ENCODE data around the gene AAMP.
A peak's percentile ranks its signal among the peaks of the same experiment; 100 is the strongest.
"Not testable (repeated sequence)": the region's sequence is repeated elsewhere in the genome, so short reads cannot be mapped to it uniquely, and the experiment has no call there.

AAMP gene

DNA sequence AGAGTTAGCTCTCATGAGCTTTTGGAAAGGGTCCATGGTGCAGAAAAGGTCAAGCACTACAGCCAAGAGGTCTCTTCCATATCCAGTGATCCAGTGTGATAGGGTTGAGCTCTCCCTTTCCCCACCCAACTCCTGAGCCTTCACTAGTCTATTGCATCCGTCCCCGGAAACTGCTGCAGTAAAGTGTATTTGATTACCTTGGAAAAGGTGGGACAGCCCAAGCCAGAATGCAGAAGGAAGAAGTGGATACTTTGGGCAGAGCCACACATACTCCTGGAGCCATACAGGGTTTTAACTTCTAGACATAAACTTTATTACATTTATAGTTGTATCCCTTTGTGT is 3.9 kb upstream of the AAMP start:
- DNase-seq, result no peak

DNA sequence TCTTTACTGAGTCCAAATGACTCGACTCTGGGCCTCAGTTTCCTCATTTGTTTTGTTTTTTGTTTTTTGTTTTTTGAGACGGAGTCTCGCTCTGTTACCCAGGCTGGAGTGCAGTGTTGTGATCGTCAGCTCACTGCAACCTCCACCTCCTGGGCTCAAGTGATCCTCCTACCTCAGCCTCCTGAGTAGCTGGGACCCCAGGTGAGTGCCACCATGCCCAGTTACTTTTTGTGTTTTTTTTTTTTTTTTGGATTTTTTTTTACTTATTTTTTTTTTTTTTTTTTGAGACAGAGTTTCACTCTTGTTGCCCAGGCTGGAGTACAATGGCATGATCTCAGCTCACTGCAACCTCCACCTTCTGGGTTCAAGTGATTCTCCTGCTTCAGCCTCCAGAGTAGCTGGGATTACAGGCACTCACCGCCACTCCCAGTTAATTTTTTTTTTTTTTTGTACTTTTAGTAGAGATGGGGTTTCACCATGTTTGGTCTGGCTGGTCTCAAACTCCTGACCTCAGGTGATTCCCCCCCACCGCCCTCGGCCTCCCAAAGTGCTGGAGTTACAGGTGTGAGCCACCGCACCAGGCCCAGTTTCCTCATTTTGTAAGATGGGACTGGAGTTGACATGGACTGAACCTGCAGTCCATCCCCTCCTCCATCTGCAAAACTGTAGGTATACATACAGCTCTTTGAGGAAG is 3.4 kb upstream of the AAMP start:
- DNase-seq, result not testable (repeated sequence)

DNA sequence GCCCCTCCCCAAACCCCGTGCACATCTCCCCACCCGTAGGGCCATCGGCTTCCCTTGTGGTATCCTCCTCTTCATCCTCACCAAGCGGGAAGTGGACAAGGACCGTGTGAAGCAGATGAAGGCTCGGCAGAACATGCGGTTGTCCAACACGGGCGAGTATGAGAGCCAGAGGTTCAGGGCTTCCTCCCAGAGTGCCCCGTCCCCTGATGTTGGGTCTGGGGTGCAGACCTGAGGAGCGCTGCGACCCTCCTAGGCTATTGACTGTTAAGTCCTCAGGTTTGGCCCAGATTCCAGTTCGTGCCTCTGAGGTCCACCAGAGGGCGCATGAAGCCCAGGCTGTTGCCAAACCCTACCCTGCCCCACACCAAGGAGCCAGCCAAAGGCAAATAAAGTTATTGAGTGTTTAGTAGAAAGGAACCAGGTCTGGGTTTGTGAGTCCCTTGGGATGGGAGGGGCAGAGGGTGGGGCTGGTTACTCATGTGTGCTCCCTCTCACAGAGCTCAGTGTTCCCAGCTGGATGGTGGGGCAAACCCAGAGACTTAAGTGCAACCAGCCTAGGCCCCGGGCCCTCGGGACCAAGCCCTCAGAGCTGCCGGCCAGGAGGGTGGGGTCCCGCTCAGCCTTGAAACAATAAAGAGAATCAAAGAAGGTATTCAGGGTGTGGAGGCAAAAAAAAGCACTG is 2.7 kb upstream of the AAMP start:
- peak; percentile 88 for DNase-seq

DNA sequence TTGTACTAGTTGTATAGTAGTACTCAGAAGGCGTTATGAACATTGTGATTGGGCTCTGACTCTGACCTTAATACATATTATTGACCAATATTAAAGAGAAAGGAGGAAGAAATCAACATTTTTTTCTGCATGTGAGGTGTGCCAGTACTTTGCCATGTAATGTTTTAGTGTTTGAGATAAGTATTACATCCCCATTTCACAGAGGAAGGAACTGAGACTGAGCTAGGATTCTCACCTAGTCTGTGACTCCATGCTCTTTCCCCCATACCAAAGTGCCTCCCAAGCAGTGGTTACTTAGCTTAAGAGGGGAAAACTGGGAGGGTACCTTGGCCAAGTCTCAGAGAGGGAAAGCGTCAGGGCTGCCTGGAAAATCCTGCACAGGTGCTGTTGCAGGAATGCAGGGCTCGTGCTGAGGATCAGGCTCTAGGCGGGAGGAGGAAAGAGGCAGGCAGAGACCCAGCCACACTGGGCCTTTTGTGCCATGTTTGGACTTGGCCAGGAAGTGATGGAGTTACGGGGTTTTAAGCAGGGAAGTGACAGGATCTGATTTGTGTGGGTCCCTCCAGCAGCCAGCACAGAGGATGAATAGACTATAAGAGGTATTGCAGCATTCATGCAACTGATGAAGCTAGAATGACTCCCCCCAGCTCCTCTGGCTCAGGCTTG is 2.1 kb upstream of the AAMP start:
- DNase-seq, result no peak

DNA sequence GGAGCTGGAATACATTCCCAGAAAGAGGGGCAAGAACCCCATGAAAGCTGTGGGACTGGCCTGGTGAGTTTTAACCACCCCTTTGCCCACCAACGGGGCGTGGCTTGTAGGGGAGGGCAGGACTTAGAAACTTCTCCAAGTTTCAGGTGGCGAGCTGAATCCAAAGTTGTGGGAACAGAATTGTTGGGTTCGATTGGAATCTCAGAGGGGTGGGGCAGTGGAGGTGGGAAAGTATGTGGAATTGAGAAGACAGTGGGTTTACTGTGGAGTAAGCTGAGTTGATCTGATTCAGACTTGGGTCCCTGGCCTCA is 1.5 kb upstream of the AAMP start:
- no peak for DNase-seq

DNA sequence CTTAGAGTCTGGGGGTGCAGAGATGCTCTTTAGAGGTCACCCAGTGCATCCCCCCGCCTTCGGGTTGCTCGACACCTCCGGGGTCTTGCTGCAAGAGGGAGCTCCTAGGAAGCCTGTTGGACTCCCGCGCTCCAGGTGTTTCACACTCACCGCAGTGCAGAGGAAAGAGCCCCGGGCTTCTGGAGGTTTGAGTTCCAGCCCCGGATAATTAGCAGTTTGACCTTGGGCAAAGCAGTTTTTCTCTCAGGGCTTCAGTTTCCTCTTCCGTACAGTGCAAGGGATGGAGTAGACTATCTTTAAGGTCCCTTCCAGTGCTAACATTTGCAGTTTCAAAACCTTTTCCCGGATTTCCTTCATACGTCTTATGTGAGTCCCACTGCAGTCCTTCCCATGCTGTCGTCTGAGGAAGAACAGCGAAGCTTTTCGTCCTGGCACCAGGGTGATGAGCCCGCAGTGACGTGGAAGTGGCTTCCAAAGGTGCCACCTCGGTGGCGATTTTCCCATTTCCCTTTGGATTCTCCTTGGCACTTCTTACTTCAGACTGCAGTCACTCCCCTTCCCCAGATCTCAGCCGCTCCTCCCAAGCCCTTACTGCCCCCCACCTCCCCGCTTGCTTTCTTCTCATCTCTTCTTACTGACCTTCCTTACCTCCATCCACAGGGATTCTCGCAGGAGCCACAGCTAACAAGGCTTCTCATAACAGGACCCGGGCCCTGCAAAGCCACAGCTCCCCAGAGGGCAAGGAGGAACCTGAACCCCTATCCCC is 967 bp upstream of the AAMP start:
- DNase-seq, result no peak

DNA sequence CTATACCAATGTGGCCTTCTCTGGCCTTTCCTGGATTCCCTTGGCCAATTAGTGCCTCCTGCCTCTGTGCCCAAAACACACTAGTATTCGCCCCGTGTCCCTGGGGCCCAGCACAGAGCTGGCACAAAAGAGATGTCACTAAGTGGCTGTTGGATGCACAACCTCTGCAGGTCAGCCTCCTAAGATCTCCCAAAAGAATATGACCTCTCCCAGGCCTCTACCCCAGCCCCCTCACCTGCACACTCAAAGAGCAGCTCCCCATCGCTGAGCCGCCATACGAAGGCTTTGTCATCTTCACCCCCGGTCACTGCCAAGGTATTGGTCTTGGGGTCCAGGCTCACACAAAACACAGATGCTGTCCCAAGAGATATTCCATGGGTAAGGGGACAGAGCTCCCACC is 2.7 kb downstream of the AAMP start:
- DNase-seq, result no peak

DNA sequence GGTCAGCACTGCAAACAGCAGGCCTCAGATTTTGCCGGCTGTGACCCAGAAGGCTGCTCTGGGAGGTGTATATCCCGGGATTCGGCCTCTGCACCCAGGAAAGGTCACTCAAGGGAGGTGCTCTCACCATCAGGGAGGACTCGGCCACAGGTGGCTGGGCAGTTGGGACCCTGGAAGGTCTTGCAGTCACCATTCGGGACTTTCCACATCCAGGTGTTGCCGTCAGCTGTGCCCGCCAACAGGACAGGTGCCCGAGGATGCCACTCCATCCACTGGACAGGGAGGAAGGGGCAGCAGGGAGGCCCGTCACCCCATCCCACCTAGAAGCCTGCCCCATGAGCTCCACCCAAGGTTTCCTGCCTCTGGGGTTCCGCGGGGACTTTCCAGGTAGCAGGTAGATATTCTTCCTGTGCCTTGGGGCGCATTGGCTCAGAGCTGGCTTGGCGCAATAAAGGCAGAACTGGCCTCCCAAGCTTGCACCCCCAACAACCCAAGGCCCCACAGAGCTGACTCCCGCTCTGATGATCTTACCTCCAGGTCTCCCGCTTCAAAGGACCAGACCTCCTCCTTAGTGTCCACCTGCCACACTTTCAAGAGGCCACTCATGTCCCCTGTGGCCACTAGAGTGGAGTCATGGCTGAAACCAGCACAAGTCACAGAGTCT is 3.5 kb downstream of the AAMP start:
- DNase-seq, result no peak

DNA sequence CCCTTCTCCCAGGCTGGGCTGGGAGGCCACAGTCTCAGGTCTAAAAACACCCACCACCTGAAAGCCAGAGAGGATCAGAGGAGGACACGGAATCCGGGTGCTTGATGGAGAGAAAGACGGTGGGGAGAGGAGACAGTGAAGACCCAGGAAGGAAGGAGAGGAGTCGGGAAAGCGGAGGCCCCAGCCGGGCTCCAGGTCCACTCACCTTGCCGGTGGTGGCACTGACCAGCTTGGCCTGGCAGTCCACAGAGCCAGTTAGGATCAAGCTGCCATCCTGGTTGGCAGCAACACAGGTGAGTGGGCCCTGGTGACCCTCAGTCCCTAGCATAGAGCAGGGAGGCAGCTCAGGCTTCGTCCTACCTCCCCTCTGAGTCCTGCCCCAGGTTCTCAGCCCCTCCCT is 4.3 kb downstream of the AAMP start:
- no peak for DNase-seq

DNA sequence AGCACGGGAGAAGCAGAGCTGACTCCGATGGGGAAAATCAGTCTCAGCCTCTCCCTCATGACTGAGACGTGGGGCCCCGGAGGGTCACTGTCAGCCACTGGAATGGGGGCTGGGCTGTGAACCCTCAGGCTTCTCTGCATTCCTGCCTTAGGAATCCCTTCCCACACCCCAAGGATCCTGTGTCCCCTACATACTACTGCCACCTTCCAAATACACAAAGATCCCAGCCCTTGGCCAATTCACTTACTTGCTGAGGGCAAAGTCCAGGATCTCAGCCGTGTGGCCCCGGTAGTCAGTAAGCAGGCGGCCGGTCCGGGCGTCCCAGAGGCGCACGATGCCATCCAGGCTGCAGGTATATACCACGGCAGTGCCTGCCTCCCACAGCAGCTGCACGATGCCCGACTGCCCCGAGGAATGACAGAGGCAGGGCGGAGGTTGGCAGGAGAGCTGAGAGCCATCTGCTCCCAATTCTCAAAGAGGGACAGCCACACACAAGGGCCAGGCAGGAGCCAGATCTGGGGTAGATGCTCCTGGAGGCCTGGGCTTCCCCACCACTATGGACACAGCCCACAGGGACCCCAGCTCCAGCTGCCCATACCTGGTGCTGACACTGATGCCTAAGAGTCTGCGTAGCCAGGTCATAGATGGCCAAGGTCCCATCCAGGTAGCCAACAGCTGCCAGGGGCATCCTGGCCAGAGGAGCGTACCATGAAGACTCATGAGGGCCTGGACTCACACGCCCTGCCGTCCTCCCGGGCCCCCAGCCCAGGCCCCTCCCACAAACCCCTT is 5.0 kb downstream of the AAMP start:
- no peak for DNase-seq

DNA sequence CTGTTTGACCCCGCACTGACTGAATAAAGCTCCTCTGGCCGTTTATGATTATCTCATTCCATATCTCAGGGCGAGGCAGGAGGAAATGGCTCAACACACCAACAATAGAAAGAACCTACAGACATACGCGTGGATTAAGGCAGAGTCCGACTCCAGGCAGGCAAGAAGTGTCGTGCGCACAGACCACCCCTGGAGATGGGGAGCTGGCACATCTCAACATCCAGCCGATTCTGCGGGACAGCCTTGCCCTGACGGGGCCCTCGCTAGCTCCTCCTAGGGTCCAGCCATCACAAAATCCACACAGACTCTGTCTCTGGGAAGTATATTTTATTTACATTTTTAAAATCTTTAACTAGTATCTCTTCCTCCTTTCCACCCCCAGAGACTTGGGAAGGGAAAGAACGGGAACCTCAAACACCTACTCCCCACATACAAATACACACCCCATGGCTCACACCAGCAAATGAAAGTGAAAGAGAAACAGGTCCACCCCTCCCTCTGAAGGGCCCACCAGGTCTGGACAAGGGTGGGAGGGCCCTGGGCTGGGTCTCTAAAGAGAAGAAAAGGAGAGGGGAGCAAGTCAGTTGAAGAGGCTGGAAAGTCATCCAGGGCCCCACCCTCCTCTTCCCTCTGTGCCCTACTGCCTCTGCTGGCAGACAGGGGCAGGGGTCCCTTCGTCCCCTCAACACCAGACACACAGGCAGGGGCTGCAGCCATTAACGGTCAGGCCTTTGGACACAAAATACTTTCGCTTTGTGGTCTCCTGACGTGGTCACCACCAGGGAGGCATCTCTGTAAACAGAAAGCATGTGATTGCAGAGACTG is 5.9 kb downstream of the AAMP start:
- no peak for DNase-seq

DNA sequence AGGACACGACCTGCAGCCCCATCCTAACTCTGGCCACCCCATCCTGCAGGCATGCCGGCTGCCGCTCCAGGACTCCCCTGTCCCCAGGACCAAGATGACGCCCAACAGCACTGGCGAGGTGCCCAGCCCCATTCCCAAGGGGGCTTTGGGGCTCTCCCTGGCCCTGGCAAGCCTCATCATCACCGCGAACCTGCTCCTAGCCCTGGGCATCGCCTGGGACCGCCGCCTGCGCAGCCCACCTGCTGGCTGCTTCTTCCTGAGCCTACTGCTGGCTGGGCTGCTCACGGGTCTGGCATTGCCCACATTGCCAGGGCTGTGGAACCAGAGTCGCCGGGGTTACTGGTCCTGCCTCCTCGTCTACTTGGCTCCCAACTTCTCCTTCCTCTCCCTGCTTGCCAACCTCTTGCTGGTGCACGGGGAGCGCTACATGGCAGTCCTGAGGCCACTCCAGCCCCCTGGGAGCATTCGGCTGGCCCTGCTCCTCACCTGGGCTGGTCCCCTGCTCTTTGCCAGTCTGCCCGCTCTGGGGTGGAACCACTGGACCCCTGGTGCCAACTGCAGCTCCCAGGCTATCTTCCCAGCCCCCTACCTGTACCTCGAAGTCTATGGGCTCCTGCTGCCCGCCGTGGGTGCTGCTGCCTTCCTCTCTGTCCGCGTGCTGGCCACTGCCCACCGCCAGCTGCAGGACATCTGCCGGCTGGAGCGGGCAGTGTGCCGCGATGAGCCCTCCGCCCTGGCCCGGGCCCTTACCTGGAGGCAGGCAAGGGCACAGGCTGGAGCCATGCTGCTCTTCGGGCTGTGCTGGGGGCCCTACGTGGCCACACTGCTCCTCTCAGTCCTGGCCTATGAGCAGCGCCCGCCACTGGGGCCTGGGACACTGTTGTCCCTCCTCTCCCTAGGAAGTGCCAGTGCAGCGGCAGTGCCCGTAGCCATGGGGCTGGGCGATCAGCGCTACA is 7.0 kb downstream of the AAMP start:
- no peak for DNase-seq

DNA sequence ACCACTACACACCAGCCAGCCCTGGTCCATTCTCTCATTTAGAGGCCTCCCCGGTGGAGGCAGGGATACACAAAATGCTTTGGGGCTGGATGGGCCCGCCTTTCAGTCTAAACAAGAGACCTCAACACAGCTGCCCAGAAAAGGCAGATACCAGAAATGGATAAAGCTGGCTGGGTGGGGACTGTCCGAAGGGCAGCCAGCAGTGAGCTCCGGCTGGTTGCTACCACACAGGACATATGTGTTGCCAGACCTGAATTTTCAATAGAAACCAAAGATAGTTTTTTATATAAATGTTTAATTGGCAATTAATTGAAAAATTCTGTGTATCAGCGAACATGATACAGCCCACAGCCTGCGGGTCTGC is 7.7 kb downstream of the AAMP start:
- no peak for DNase-seq

DNA sequence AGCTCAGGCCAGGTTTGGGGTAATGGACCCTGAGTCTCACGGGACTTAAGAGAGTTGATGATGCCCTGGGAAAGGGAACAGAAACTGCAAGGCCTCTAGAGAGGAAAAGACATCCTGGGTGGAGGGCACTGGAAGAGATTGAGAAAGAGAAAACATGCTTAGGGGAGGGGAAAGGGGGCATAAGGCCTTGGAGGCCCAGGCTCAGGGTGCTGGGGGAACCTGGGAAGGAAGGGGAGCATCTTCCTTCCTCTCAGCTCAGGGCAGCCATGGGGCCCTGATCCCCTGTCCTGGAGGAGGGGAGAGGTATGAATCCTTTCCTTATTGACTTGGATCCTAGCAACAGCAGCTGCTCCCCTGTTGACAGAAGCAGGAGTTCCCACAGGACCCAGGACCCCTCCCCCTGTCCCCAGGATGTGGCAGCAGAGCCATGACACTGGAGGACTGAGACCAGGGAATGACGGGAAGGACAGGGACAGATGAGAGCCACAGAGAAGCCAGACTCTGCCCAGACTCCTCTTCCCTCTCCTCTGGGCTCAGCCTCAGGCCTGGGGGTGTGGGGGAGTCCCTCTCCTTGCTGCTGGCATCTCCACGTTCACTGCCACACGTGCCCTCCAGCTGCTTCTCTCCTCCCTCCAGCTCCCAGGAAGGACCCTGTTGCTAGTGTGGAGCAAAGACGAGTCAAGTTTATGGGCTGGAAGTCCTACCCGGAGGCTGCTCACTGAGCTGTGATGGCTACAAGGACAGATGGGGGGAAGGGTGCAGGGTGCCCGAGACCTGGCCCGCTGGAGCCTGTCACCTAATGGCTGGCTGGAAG is 8.3 kb downstream of the AAMP start:
- no peak for DNase-seq

DNA sequence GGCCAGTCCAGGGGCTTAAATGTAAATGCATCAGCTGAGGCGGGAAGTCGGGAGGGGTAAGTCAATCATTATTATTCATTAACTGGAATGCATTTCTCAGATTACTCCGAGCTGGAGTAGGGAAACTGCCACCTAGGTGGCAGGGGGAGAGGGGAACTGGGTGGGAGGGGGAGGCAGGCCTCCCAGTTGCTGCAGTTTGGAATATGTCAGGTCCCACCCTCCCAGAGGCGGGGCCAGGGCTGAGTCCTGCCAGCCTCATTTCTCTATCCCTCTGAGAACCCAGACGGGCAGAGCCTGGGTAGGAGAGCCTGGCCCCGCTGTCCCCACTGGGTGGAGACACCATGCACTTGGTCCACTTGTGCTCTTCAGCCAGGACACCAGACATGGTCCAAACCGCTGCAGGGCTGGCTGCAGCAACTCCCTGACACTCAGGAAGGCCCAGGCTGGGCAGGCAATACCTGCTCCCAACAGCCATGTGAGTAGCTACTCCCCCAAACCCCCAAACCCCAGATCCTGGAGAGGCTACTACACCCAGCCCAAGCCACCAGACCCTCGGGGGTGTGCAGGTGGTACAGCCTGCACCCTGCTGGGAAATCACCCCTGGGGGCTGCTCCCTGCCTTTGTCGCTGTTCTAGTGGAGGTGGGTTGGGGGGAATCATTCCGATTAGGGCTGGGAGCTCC is 9.1 kb downstream of the AAMP start, which contains the start of gene GPBAR1:
Gene GPBAR1, plus strand, starts transcription at position 274 of the 681 bp plus-strand sequence. CDS start 1,710 bp downstream, outside the sequence.
- DNase-seq, result no peak

DNA sequence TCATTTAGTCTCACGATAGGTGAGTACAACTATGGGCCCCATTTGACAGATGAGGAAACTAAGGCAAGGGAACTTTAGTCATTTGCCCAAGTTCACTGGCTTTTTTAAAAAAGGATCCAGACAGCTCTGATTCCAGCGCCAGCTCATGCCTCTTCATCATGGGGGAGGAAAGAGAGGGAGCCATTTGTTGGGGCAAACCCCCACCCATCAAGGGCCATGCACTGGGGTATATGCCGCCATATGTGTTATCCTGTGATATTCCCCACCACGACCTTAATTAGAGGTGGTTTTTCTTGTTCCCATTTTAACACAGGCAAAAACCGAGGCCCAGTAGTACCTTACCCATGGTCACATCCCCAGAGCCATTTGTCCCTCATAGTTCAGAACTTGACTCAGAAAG is 9.8 kb downstream of the AAMP start:
- no peak for DNase-seq

DNA sequence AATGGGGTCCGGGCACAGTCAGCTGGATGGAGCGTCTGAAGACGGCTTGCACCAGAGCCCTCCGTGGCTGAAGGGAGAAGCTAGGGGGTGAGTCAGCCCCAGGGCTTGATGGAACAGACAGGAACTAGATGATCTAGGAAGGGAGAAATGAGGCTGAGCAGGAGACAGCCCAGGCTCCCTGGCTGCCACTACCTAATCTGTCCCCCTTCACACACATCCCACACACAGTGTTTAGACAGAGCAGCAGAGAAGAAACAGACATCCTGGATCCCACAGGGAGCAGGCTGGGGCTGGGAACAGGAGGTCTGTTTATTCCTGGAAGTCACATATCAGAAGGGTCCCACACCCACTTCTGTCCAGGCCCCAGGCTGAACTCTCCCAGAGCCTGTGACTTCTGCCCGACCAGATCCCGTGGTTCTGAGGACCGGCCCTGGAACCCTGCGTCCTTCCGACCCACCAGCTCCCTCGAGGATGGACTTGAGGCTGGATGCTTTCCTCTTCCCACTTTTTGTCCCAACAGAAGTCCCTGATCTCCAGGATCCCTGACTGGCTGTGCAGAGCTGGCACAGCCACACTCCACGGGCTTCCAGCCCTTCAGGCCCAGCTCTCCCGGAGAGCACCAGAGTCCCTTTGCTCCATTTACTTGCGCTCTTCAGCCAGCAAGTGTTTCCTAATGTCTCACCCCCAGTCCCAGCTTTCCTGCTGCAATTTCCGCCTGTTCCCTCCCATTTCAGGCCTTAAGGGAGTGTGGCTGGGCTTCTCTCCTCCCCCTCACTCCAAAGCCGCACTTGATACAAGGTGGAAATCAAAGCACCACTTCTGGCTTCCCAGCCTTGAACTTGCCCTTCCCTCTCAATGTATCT is 10.6 kb downstream of the AAMP start:
- peak; percentile 77 for DNase-seq
